Endothelial cell of umbilical vein (primary cell): Measurements from ENCODE around the gene SLA2. TPM values are rescaled to one million over a fixed set of nuclear protein-coding genes. Genes with fewer than 3 reads are reported as not detected.
"Not testable (repeated sequence)": the region's sequence is repeated elsewhere in the genome, so short reads cannot be mapped to it uniquely, and the experiment has no call there.

ENCODE experiments used
- BruUV-seq: library from RNA; stranded (reverse); fragments of 400-500 nt; replicated peaks from 2 replicates; lab custom pipeline; 2021; lab: Mats Ljungman, UMichigan
- CTCF ChIA-PET: fragments of 300-600, 350-600 bp; sonication (Branson Sonifier 250); formaldehyde crosslinking; loops from one replicate; lab custom pipeline; 2021; ENCODE audit warnings: antibody characterized with exemption, inconsistent platforms; lab: Charles Lee
- POLR2A ChIA-PET: fragments of 300-600, 350-600 bp; sonication (Branson Sonifier 250); formaldehyde crosslinking; loops from one replicate; lab custom pipeline; 2021; ENCODE audit warnings: antibody characterized with exemption, inconsistent platforms; lab: Charles Lee
- DNase-seq: peaks from one replicate; pipeline ENCODE4 v3.0.0-alpha.2; 2011; ENCODE audit warnings: low read depth, low spot score
- FAIRE-seq: peaks from 2 replicates; lab custom pipeline; 2011; peaks lifted over from hg19 to GRCh38; lab: Jason Lieb, UNC
- H2AFZ ChIP-seq: 2 replicates; pipeline ENCODE4 v1.6.0; 2012; ENCODE audit warnings: low read depth, low read length, control low read depth, inconsistent platforms
- H3K27ac ChIP-seq: 2 replicates; pipeline ENCODE4 v1.5.1; 2011; ENCODE audit warnings: low read depth, mild to moderate bottlenecking, control low read depth, low read length, moderate library complexity; ENCODE audit not compliant: insufficient read depth
- H3K27me3 ChIP-seq, 2 experiments: 2 replicates each; pipeline versions ENCODE4 v1.6.0 to v1.6.1; 2011; ENCODE audit warnings: low read length in 2 of 2, mixed read lengths in 1 of 2; ENCODE audit not compliant: control insufficient read depth in 2 of 2, insufficient read depth in 2 of 2
- H3K36me3 ChIP-seq, 2 experiments: 2 replicates in 1 of 2; 3 replicates in 1 of 2; pipeline ENCODE4 v1.5.1; 2011; ENCODE audit warnings: low read length in 2 of 2, mild to moderate bottlenecking in 1 of 2, moderate library complexity in 1 of 2; ENCODE audit not compliant: control insufficient read depth in 2 of 2, insufficient read depth in 2 of 2; ENCODE audit errors: extremely low read depth in 1 of 2
- H3K4me1 ChIP-seq: 3 replicates; pipeline ENCODE4 v1.5.1; 2011; ENCODE audit warnings: mild to moderate bottlenecking, low read length; ENCODE audit not compliant: control insufficient read depth, insufficient read depth; ENCODE audit errors: extremely low read depth
- H3K4me2 ChIP-seq: 2 replicates; pipeline ENCODE4 v1.6.1; 2011; ENCODE audit warnings: low read length, control low read depth, mixed read lengths; ENCODE audit not compliant: insufficient read depth
- H3K4me3 ChIP-seq, 3 experiments: fragments of 200-600 bp in 1 of 3; sonication (generic), shearing (Covaris generic) in 1 of 3; replicated peaks in 1 of 3; 2 replicates each; pipeline ENCODE4 v1.5.1; 2011 to 2016; ENCODE audit warnings: control low read depth in 3 of 3, low read length in 3 of 3, mild to moderate bottlenecking in 2 of 3, inconsistent platforms in 1 of 3, low read depth in 1 of 3, moderate library complexity in 1 of 3; ENCODE audit not compliant: insufficient read depth in 1 of 3
- H3K79me2 ChIP-seq: 2 replicates; pipeline ENCODE4 v1.6.0; 2012; ENCODE audit warnings: low read length, inconsistent platforms; ENCODE audit not compliant: control insufficient read depth, insufficient read depth
- H3K9ac ChIP-seq: replicated peaks from 2 replicates; pipeline ENCODE3; 2011; ENCODE audit warnings: low read length, control low read depth; ENCODE audit not compliant: insufficient read depth; ENCODE audit errors: extremely low read depth
- H3K9me1 ChIP-seq: replicated peaks from 3 replicates; pipeline ENCODE4 v1.6.0; 2011; ENCODE audit warnings: mild to moderate bottlenecking, low read length; ENCODE audit not compliant: control insufficient read depth, insufficient read depth; ENCODE audit errors: extremely low read depth
- H3K9me3 ChIP-seq: replicated peaks from 2 replicates; pipeline ENCODE4 v1.5.1; 2012; ENCODE audit warnings: low read length, inconsistent platforms; ENCODE audit not compliant: control insufficient read depth, insufficient read depth
- H4K20me1 ChIP-seq: replicated peaks from 2 replicates; pipeline ENCODE3; 2011; ENCODE audit warnings: mild to moderate bottlenecking, low read length; ENCODE audit not compliant: control insufficient read depth, insufficient read depth; ENCODE audit errors: extremely low read depth
- MYC ChIP-seq: IDR thresholded peaks from one replicate; pipeline ENCODE4 v1.6.1; 2011; ENCODE audit warnings: mild to moderate bottlenecking, low read depth, low read length
- dilution Hi-C: fragments of 300-500 bp; cut with MboI; formaldehyde crosslinking; loops from one replicate; pipeline ENCODE4 v1.15.0; 2019; ENCODE audit warnings: low sequenced_read_pairs; ENCODE audit not compliant: extremely low pct_ligation_motif_present
- intact Hi-C: fragments of 100-400 bp; cut with micrococcal nuclease; formaldehyde crosslinking; loops from one replicate; pipeline ENCODE4 v1.10.0; 2022
- polyA plus RNA-seq, 4 experiments: library from polyadenylated mRNA; depleted of rRNA in 3 of 4; stranded (reverse) in 3 of 4; unstranded in 1 of 4; fragments of >200 nt; gene quantifications; 2 replicates each; pipeline versions ENCODE4 v1.2.1 to v1.2.3, GENCODE V29; 2011 to 2012; ENCODE audit warnings: missing spikeins in 1 of 4
- total RNA-seq: library from RNA; stranded (reverse); gene quantifications from 2 replicates; pipeline ENCODE4 v1.2.3, GENCODE V29; 2021

SLA2 gene
- total and polyA plus RNA-seq, 2 donors (not counting 3 experiments of a cell fraction or from before 2014, with no cell fraction given), result not detected

GRCh38 chr20:36676701-36677421 lies 30.9 kb upstream of the SLA2 start:
- BruUV-seq, result no TSS peak
- dilution Hi-C loops (no loop called here), intact Hi-C loops (loop anchor here (10.0 kb wide), 1 partner anchor 898 kb away; no protein-coding TSS in a partner anchor)
- H4K20me1 ChIP-seq, result no peaks in the 10 kb centered on the region
- no peak overlapping the region for H3K4me3 ChIP-seq
- H3K27me3 ChIP-seq, result no peaks in the 10 kb centered on the region
- H3K4me1 ChIP-seq, result no peaks in the 10 kb centered on the region
- CTCF ChIA-PET, result no interaction called here
- H3K9me3 ChIP-seq, result no peaks in the 10 kb centered on the region
- H2AFZ ChIP-seq, result no peak overlapping the region
- no peaks in the 10 kb centered on the region for H3K36me3 ChIP-seq
- H3K27ac ChIP-seq, result no peak overlapping the region
- H3K4me2 ChIP-seq, result no peak overlapping the region
- no peaks in the 10 kb centered on the region for H3K79me2 ChIP-seq
- POLR2A ChIA-PET, result no interaction called here
- DNase-seq (no peak), FAIRE-seq (no peak)
- TF ChIP-seq MYC, result no peak
- H3K9ac ChIP-seq, result no peak overlapping the region
- H3K9me1 ChIP-seq, result no peaks in the 10 kb centered on the region

- H3K9me1 ChIP-seq, H3K4me2 ChIP-seq, H3K36me3 ChIP-seq, H3K79me2 ChIP-seq, H4K20me1 ChIP-seq, H3K4me1 ChIP-seq, POLR2A ChIA-PET, H3K9me3 ChIP-seq, H2AFZ ChIP-seq, DNase-seq, H3K27ac ChIP-seq, FAIRE-seq, H3K27me3 ChIP-seq, H3K4me3 ChIP-seq, dilution Hi-C loops, BruUV-seq, CTCF ChIA-PET, H3K9ac ChIP-seq: not testable (repeated sequence)
- intact Hi-C loops, result loop anchor here (10.0 kb wide), 1 partner anchor 899 kb away; no protein-coding TSS in a partner anchor
Measured at GRCh38 chr20:36675545-36675944, 29.5 kb upstream of the SLA2 start.
